Chondrocyte (in vitro differentiated cells): ENCODE data around the gene PANK1. TPM values are rescaled to one million over a fixed set of nuclear protein-coding genes. Genes with fewer than 3 reads are reported as not detected.

Source experiments
- DNase-seq: peaks from one replicate; pipeline ENCODE4 v3.0.0; 2021; ENCODE audit warnings: mixed read lengths, low spot score
- H3K27ac Mint-ChIP-seq: one replicate; pipeline ENCODE4 v1.8.0; 2021; ENCODE audit warnings: mild to moderate bottlenecking, moderate library complexity, mixed read lengths; ENCODE audit not compliant: unreplicated experiment
- H3K27me3 Mint-ChIP-seq: 2 replicates; pipeline ENCODE4 v1.8.0; 2021; ENCODE audit warnings: low read depth, mixed read lengths
- H3K36me3 Mint-ChIP-seq: 2 replicates; pipeline ENCODE4 v1.8.0; 2021; ENCODE audit warnings: low read depth, mixed read lengths
- H3K4me1 Mint-ChIP-seq: 2 replicates; pipeline ENCODE4 v1.8.0; 2021; ENCODE audit warnings: low read depth, mild to moderate bottlenecking, mixed read lengths
- H3K4me3 Mint-ChIP-seq: one replicate; pipeline ENCODE4 v1.8.0; 2021; ENCODE audit warnings: mild to moderate bottlenecking, moderate library complexity, mixed read lengths; ENCODE audit not compliant: unreplicated experiment
- H3K9me3 Mint-ChIP-seq: 2 replicates; pipeline ENCODE4 v1.8.0; 2021; ENCODE audit warnings: low read depth, mixed read lengths
- CTCF ChIP-seq: fragments of 200-600 bp; sonication (generic); IDR thresholded peaks from 2 replicates; pipeline ENCODE4 v1.5.0; 2021; ENCODE audit warnings: antibody characterized with exemption, mild to moderate bottlenecking, moderate library complexity
- total RNA-seq: library from RNA; stranded (reverse); gene quantifications from 3 replicates; pipeline ENCODE4 v1.2.1, GENCODE V29; 2021

Gene PANK1
- total RNA-seq, 1 donor from 2014 or later = 7.6 TPM

GRCh38 chr10:89580243-89580642 is 64.8 kb downstream of the PANK1 start:
- peaks cover 25% of the 10 kb centered on the region for H3K4me1 Mint-ChIP-seq
- H3K27ac Mint-ChIP-seq = no peak overlapping the region
- peaks cover 7% of the 10 kb centered on the region for H3K36me3 Mint-ChIP-seq
- no peak for DNase-seq
- peaks cover 15% of the 10 kb centered on the region for H3K9me3 Mint-ChIP-seq
- no peak for TF ChIP-seq CTCF
- H3K4me3 Mint-ChIP-seq = no peak overlapping the region
- H3K27me3 Mint-ChIP-seq = no peaks in the 10 kb centered on the region

DNA sequence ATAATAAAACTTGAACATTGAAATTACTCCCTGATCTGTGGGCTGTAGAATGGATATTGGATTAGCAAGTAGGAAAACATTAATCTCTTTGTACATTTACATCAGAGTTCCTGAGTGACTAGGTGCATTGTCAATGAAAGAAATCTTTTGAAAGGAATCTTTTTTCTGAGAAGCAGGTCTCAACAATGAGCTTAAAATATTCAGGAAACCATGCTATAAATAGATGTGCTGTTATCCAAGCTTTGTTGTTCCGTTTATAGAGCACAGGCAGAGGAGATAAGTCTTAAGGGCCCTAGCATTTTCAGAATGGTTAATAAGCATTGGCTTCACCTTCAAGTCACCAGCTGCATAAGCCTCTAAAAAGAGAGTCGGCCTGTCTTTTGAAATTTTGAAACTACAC is 68.3 kb downstream of the PANK1 start:
- H3K36me3 Mint-ChIP-seq = peaks cover 2% of the 10 kb centered on the region
- H3K4me1 Mint-ChIP-seq = peaks cover 36% of the 10 kb centered on the region
- TF ChIP-seq CTCF = no peak
- no peak for DNase-seq
- peaks cover 15% of the 10 kb centered on the region for H3K9me3 Mint-ChIP-seq
- no peaks in the 10 kb centered on the region for H3K27me3 Mint-ChIP-seq
- H3K27ac Mint-ChIP-seq = no peak overlapping the region
- H3K4me3 Mint-ChIP-seq = no peak overlapping the region

GRCh38 chr10:89576022-89576421 is 69.0 kb downstream of the PANK1 start:
- H3K9me3 Mint-ChIP-seq = peaks cover 15% of the 10 kb centered on the region
- H3K4me3 Mint-ChIP-seq = no peak overlapping the region
- no peak for DNase-seq
- H3K27me3 Mint-ChIP-seq = no peaks in the 10 kb centered on the region
- H3K27ac Mint-ChIP-seq = no peak overlapping the region
- TF ChIP-seq CTCF = no peak
- peaks cover 36% of the 10 kb centered on the region for H3K4me1 Mint-ChIP-seq
- H3K36me3 Mint-ChIP-seq = peaks cover 2% of the 10 kb centered on the region

DNA sequence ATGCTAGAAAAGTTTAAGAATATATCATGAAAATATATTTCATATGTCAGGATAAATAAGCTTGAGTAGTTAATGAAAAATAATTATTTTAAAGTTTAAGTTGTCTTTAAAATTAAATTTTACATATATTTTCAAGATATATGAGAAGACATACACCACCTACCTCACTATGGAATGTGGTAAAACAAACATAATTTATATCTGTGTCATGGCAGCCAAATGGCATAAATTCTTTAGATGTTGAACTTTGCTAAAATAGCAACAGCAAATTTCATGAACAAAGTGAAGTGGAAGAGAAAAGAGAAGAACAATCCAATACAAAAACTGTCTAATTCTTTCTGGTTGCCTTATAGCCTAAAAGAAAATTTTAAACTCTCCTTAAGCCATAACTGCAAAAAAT is 70.0 kb downstream of the PANK1 start:
- no peaks in the 10 kb centered on the region for H3K27me3 Mint-ChIP-seq
- no peak overlapping the region for H3K4me3 Mint-ChIP-seq
- peaks cover 15% of the 10 kb centered on the region for H3K9me3 Mint-ChIP-seq
- no peak for TF ChIP-seq CTCF
- H3K4me1 Mint-ChIP-seq = peaks cover 28% of the 10 kb centered on the region
- peaks cover 2% of the 10 kb centered on the region for H3K36me3 Mint-ChIP-seq
- no peak for DNase-seq
- peak overlapping the region; percentile 45 for H3K27ac Mint-ChIP-seq

DNA sequence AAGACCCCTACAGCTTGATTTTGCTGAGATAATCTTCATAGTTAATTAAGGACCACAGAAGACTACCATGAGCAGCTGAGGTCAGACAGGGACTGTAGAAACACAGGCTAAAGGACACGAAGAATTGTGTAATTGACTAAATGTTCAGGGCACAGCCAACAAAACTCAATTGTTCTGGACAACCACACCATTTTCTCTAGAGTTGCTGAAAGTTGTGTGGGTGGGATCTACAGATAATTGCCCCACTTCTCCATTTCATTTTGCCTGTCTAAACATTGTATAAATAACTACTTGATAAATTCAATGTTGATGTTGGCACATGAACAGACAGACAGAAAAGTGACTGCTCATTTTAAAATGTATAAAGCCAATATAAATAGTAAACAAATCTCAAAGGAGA is 70.7 kb downstream of the PANK1 start:
- no peaks in the 10 kb centered on the region for H3K27me3 Mint-ChIP-seq
- TF ChIP-seq CTCF = no peak
- H3K9me3 Mint-ChIP-seq = peaks cover 15% of the 10 kb centered on the region
- no peak overlapping the region for H3K27ac Mint-ChIP-seq
- no peak for DNase-seq
- H3K36me3 Mint-ChIP-seq = peaks cover 2% of the 10 kb centered on the region
- no peak overlapping the region for H3K4me3 Mint-ChIP-seq
- H3K4me1 Mint-ChIP-seq = peaks cover 28% of the 10 kb centered on the region
